PC-3 (cell line): ENCODE measurements around the gene FN1. TPM values are rescaled to one million over a fixed set of nuclear protein-coding genes. Genes with fewer than 3 reads are reported as not detected.
A peak's percentile ranks its signal among the peaks of the same experiment; 100 is the strongest.

Experiments
- ATAC-seq: fragments of 200-7000 bp; cut with Tn5 transposase; 2 replicates; pipeline ENCODE4 v1.9.1; 2020; ENCODE audit warnings: mild to moderate bottlenecking, moderate library complexity
- BruUV-seq: library from RNA; stranded (reverse); fragments of 400-500 nt; replicated peaks from 2 replicates; lab custom pipeline; 2021; lab: Mats Ljungman, UMichigan
- CTCF ChIA-PET: fragments of 300-600 bp; sonication (Branson Sonifier 250); formaldehyde crosslinking; loops from one replicate; lab custom pipeline; 2022; ENCODE audit warnings: antibody characterized with exemption; lab: Charles Lee
- POLR2A ChIA-PET: fragments of 300-600 bp; sonication (Branson Sonifier 250); formaldehyde crosslinking; loops from one replicate; lab custom pipeline; 2022; ENCODE audit warnings: antibody characterized with exemption; ENCODE audit not compliant: unreplicated experiment; lab: Charles Lee
- DNase-seq: peaks from one replicate; pipeline ENCODE4 v3.0.0-alpha.2; 2015
- H2AFZ ChIP-seq: fragments of 300-600 bp; sonication (generic); 2 replicates; pipeline ENCODE4 v1.6.0; 2016; ENCODE audit warnings: antibody characterized with exemption, low read length
- H3F3A ChIP-seq: fragments of 300-600 bp; sonication (generic); one replicate; pipeline ENCODE4 v1.6.0; 2017; ENCODE audit warnings: antibody characterized with exemption, low read length, control low read depth, mild to moderate bottlenecking; ENCODE audit not compliant: unreplicated experiment
- H3K27ac ChIP-seq: fragments of 300-600 bp; sonication (generic); 2 replicates; pipeline ENCODE4 v1.5.1; 2016; ENCODE audit warnings: mild to moderate bottlenecking, low read length
- H3K27me3 ChIP-seq: fragments of 300-600 bp; sonication (generic); 2 replicates; pipeline ENCODE4 v1.6.1; 2016; ENCODE audit warnings: low read length, mixed read lengths
- H3K36me3 ChIP-seq: fragments of 300-600 bp; sonication (generic); 2 replicates; pipeline ENCODE4 v1.6.1; 2016; ENCODE audit warnings: low read depth, mixed run types, low read length, mixed read lengths
- H3K4me1 ChIP-seq: fragments of 300-600 bp; sonication (generic); 2 replicates; pipeline ENCODE4 v1.5.1; 2016; ENCODE audit warnings: low read length; ENCODE audit not compliant: insufficient read depth
- H3K4me2 ChIP-seq: fragments of 300-600 bp; sonication (generic); 2 replicates; pipeline ENCODE4 v1.6.0; 2016; ENCODE audit warnings: low read length
- H3K4me3 ChIP-seq: fragments of 300-600 bp; sonication (generic); 2 replicates; pipeline ENCODE4 v1.5.1; 2016; ENCODE audit warnings: mild to moderate bottlenecking, low read length, mixed read lengths
- H3K79me2 ChIP-seq: fragments of 300-600 bp; sonication (generic); 2 replicates; pipeline ENCODE4 v1.6.1; 2017; ENCODE audit warnings: low read length, mixed read lengths
- H3K9ac ChIP-seq: fragments of 300-600 bp; sonication (generic); 2 replicates; pipeline ENCODE4 v1.6.0; 2016; ENCODE audit warnings: mild to moderate bottlenecking, low read length
- H3K9me2 ChIP-seq: fragments of 300-600 bp; sonication (generic); replicated peaks from 2 replicates; pipeline ENCODE4 v1.6.1; 2016; ENCODE audit warnings: mixed run types, low read length, mixed read lengths
- H3K9me3 ChIP-seq: fragments of 300-600 bp; sonication (generic); 2 replicates; pipeline ENCODE4 v1.6.1; 2016; ENCODE audit warnings: low read length, mixed read lengths
- H4K20me1 ChIP-seq: fragments of 300-600 bp; sonication (generic); 2 replicates; pipeline ENCODE4 v1.6.1; 2016; ENCODE audit warnings: low read length, mixed read lengths
- CTCF ChIP-seq: fragments of 300-600 bp; sonication (generic); conservative IDR thresholded peaks from 2 replicates; pipeline ENCODE4 v1.5.1; 2017; ENCODE audit warnings: antibody characterized with exemption, low read depth, mild to moderate bottlenecking, low read length
- EZH2 ChIP-seq: fragments of 300-600 bp; sonication (generic); IDR thresholded peaks from one replicate; pipeline ENCODE4 v1.6.1; 2017; ENCODE audit warnings: antibody characterized with exemption, mild to moderate bottlenecking, low read length; ENCODE audit not compliant: unreplicated experiment
- EZH2phosphoT487 ChIP-seq: fragments of 300-600 bp; sonication (generic); IDR thresholded peaks from 2 replicates; pipeline ENCODE4 v1.6.1; 2018; ENCODE audit warnings: mild to moderate bottlenecking, antibody characterized with exemption, low read length, borderline replicate concordance
- intact Hi-C: fragments of 100-400 bp; cut with micrococcal nuclease; formaldehyde crosslinking; loops from 2 replicates; pipeline ENCODE4 v1.9.0; 2023
- total RNA-seq: library from RNA; depleted of rRNA; stranded (reverse); fragments of >200 nt; gene quantifications from 2 replicates; pipeline ENCODE4 v1.2.3, GENCODE V29; 2014

The FN1 gene
- total RNA-seq, 1 experiment from 2014 or later, result 220 TPM

- ATAC-seq, result no peak
- Histone ChIP-seq H3F3A (no peaks in the 10 kb centered on the region), H3K4me3 (no peak overlapping the region), H3K27me3 (no peaks in the 10 kb centered on the region), H3K27ac (no peak overlapping the region), H3K9ac (no peak overlapping the region), H3K4me2 (no peak overlapping the region), H2AFZ (no peak overlapping the region), H3K79me2 (no peaks in the 10 kb centered on the region), H3K4me1 (no peaks in the 10 kb centered on the region), H3K9me3 (no peaks in the 10 kb centered on the region), H3K9me2 (no peaks in the 10 kb centered on the region), H4K20me1 (no peaks in the 10 kb centered on the region), H3K36me3 (peaks cover 71% of the 10 kb centered on the region)
- ChIA-PET CTCF (no interaction called here), POLR2A (no interaction called here)
- no TSS peak for BruUV-seq
- intact Hi-C loops, result no loop called here
- TF ChIP-seq CTCF (no peak), EZH2 (no peak), EZH2phosphoT487 (no peak)
- DNase-seq, result no peak
Measured at GRCh38 chr2:215394102-215394805, 41.6 kb downstream of the FN1 start.

- ATAC-seq, result no peak
- Histone ChIP-seq H3K27me3 (no peaks in the 10 kb centered on the region), H3K27ac (no peak overlapping the region), H3K9ac (no peak overlapping the region), H4K20me1 (no peaks in the 10 kb centered on the region), H3K9me3 (no peaks in the 10 kb centered on the region), H3K79me2 (no peaks in the 10 kb centered on the region), H3K4me1 (no peaks in the 10 kb centered on the region), H2AFZ (no peak overlapping the region), H3K9me2 (no peaks in the 10 kb centered on the region), H3K36me3 (peaks cover 65% of the 10 kb centered on the region), H3K4me2 (no peak overlapping the region), H3K4me3 (no peak overlapping the region), H3F3A (no peaks in the 10 kb centered on the region)
- intact Hi-C loops, result no loop called here
- no peak for DNase-seq
- ChIA-PET CTCF (no interaction called here), POLR2A (no interaction called here)
- TF ChIP-seq EZH2phosphoT487 (no peak), CTCF (no peak), EZH2 (no peak)
- BruUV-seq, result no TSS peak
Measured at GRCh38 chr2:215392687-215393270, 43.1 kb downstream of the FN1 start.

GRCh38 chr2:215392164-215392563 is 43.7 kb downstream of the FN1 start:
- no peaks in the 10 kb centered on the region for H3K79me2 ChIP-seq
- ATAC-seq, result no peak
- intact Hi-C loops, result no loop called here
- no peaks in the 10 kb centered on the region for H3K4me1 ChIP-seq
- no peaks in the 10 kb centered on the region for H3K27me3 ChIP-seq
- H3K27ac ChIP-seq, result no peak overlapping the region
- no peaks in the 10 kb centered on the region for H4K20me1 ChIP-seq
- no peak for DNase-seq
- ChIA-PET CTCF (no interaction called here), POLR2A (no interaction called here)
- no peaks in the 10 kb centered on the region for H3K9me2 ChIP-seq
- H3K9me3 ChIP-seq, result no peaks in the 10 kb centered on the region
- TF ChIP-seq EZH2phosphoT487 (no peak), CTCF (no peak), EZH2 (no peak)
- BruUV-seq, result TSS peak; percentile 6
- H2AFZ ChIP-seq, result no peak overlapping the region
- H3K36me3 ChIP-seq, result peaks cover 68% of the 10 kb centered on the region
- H3F3A ChIP-seq, result no peaks in the 10 kb centered on the region
- no peak overlapping the region for H3K4me3 ChIP-seq
- no peak overlapping the region for H3K9ac ChIP-seq
- no peak overlapping the region for H3K4me2 ChIP-seq
